ENCODE data around the gene IGFBP5.

IGFBP5 gene

DNA sequence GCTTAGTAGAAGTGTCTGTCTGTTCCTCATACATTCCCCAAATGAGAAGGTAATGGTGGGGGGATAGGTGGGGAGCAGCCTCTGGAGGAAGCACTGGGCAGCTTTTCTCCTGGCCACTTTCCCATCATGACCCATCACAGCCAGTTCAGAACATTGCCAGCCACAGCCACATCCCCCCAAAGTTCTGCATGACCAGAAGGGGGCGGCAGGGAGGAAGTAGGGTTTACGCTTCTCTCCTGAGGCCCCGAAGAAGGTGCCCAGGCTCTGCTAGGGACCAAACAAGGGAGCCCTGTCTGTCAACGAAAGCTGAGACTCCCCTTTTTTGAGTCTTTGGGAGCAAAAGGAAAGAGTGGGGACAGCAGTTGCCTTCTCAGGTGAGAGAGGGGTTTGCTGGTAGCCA, 7.7 kb downstream of the IGFBP5 start:
- DNase-seq (ENCODE audit: low read depth) = no peak

DNA sequence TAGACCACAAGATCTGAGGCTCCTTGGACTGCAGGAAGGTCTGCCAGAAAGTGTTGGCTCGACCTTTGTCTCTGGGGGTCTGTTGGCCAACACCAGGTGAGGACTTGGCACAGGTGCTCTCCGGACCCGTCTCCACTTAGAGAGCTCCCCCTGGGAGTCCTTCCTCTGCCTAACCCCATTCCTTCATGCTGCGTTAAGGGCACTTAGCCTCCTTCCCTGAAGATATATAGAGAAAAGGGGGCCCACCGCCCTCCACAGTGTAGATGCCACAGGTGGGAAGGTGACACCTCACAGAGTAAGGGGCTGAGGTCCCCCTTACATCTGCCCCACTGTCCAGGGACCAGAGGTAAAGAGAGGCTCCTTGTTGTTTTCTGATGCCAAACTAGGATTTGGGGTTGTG, 8.2 kb downstream of the IGFBP5 start:
- no peak for DNase-seq (ENCODE audit: low read depth)

DNA sequence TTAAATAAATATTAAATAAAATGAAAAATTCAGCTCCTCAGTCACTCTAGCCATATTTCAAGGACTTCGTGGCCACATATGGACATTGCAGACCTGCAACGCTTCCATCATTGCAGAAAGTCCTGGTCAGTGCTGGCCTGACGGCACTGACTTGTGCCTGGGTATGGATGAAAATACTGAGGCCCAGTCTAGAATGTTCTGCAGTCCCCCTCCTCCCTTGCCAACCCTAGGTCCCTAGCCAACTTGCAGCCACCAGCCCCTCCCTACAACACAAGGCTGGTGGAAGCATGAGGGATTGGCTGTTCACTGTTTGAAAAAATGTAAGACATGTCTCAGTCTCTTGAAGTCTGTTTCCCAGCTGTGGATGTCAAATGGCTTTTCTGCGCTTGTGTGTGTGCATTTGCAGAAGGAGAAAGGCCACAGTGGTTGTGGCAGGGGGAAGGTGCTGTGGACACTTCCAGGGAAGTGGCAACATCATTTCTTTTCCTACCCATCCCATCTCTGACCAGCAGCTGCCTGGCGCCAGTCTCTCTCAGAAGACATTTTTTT, 9.9 kb downstream of the IGFBP5 start:
- no peak for DNase-seq (ENCODE audit: low read depth)

DNA sequence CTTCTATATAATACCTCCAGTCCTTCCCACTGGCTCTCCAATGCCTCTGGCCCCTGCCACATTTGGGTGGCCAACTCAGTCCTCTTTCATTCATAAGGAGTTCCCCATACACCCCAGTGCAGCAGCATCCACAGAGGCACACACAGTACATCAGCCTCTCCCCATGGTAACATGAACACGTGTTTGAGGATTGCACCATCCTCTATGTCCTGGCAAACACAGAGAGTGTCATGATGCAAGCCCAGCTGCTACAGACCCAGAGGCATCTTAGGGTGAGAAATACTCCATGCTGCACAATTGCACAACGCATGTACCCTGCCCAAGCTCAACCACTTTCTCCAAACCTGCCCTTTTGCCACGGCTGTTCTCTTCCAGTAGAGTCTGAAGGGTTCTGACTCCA, 11.5 kb downstream of the IGFBP5 start:
- DNase-seq (ENCODE audit: low read depth) = no peak

DNA sequence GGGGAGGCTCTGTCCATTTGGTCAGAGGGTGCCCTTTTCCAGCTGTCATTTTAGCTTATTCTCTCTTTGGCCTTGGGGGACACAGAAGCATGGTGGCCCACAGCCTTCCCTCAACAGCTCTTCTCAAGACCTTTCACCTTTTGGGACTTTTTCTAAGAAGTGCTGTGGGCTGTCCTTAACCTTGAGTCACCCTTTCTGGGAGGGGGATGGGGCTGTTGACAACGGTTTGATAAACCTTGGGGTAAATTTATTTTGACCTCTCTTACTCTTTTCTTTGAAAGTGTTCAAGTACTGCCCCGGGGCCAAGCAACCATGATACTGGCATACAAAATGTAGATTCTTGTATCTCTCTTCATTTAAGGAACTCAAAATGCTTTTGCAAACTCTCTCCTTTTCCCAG, 13.7 kb downstream of the IGFBP5 start:
- no peak for DNase-seq (ENCODE audit: low read depth)

DNA sequence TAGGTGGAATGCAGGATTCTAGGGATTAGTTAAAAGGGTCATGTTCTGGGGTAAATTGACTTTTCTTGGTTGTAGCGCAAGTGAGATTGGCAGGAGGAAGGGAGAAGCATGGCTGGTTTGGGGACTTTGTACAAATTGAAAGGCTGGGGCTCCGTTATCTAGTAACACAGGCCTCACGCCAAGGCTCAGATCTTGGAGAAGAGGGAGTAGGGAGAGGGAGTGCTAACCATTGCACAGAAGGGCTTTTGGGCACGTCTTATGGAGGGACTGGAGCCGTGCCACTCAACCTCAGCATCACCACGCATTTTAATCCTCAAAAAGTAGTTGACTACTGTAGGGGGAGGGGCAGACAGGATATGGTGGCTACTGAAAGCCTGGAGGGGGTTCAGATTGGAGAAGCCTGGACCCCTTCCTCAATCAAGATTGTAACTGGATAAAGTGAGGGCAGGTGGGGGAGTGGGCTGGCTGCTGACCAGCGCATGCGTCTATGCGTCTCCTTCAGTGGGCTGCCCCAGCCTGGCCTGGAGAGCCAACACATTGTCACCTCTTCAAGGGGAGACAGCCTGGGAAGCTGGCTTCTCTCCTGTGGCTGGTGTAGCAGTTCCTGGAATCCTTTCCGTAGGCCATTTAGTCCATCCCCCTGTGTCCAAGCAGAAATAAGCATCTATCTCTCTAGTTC, 14.3 kb downstream of the IGFBP5 start:
- no peak for DNase-seq (ENCODE audit: low read depth)

DNA sequence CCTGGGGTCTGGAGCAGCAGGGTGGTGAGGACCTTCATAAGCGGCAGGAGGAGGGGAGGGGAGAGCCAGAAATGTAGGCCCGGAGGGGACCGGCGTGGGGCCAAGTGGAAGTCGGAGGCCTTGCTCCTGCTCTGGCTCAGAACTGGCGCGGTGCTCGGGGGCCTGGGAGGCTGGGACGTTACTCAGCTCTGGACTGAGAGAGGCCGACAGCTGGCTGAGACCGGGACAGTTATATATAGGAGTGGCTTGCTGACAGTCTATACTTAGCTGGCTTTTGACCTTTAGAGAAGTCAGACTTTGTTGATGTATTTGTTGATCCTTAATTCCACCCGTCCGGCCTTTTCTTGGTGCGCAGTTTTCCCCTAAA, 15.7 kb downstream of the IGFBP5 start:
- DNase-seq (ENCODE audit: low read depth) = no peak

DNA sequence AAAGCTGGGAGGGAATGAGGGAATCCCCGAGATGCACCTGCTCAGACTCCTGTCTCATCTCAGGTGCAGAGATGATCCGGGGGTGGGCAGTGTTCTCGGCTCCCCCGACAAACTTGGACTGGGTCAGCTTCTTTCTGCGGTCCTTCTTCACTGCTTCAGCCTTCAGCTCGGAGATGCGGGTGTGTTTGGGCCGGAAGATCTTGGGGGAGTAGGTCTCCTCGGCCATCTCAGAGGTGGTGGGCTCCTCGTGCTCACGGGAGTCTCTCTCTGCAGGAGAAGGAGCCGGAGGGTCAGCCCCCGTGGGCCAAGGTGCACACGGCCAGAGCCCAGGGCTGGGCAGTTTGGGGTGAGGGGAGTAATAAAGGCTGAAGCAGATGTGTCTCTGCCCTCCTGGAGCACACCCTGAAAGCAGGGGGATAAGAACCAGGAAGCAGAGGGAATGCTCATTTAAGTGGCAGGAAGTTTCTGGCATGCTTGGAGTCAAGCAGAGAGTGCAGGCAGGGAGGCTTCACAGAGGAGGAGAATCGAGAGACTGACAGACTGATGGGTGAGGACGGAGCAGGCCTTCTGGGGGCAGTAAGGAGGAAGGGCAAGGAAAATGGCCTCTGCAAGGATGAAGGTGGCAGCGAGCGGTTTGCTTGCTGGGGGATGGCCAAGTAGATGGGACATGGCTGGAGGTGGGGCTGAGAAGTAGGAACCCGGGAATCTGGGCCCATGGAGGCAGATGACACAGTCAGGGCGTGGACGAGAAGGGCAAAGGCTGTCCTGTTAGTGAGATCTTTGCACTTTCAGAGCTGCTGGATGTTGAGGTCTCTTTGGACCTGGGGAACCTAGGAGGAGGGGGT, 16.3 kb downstream of the IGFBP5 start:
- DNase-seq (ENCODE audit: low read depth) = no peak

DNA sequence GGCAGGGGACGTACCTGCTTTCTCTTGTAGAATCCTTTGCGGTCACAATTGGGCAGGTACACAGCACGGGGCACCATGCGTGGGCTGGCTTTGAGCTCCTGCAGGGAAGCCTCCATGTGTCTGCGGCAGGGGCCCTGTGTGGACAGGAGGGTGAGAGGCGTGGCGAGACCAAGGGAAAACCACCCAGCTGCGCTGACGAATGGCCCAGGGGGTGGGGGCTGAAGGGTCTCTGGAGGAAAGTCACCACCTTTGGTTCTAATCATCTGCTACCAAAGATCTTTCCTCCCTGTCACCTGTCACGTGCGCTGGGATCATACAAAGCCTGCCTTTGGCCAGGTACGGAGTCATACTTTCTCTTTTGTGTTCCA, 17.3 kb downstream of the IGFBP5 start:
- no peak for DNase-seq (ENCODE audit: low read depth)

DNA sequence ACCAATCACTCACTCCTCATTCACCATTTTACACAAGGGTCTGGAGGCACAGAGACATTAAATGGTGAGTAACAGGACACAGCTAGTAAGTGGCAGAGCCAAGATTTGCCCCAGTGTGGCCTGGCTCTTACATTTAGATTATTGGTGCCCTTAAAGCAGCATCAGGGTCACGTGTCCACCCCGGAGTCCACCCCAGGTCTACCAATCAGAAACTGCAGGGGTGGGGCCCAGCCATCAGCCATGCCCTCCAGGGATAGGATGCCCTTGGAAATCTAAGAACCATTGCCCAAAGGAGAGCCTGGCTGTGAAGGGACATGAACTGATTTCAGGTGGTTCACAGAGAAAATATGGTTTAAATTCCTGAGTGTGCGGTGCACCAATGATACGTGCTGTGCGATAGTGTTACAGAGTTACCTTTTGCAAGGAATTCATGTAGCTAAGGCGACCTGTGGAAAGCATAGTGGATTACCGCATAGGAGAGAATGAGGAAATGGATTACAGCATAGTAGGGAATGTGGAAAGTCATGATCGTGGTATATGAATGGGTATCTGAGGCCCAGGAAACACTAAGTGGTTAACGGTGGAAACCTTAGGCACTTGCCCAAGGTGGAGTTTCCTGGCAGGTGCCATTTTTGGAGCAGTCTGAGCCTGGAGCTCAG, 17.8 kb downstream of the IGFBP5 start:
- no peak for DNase-seq (ENCODE audit: low read depth)

DNA sequence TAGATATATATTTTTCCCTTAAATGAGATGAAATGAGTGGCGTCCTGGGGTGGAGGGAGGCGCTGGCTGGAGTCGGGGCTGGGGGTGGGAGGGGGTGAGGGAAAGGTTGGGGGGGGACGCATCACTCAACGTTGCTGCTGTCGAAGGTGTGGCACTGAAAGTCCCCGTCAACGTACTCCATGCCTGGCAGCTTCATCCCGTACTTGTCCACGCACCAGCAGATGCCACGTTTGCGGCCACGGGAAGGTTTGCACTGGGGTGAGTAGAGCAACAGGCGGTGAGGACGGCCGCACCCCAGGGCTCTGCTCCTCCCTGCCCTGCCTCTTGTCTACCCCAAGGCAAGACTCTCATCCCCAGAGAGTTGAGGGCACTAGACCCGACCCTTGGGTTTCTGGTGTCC, 18.7 kb downstream of the IGFBP5 start:
- no peak for DNase-seq (ENCODE audit: low read depth)

DNA sequence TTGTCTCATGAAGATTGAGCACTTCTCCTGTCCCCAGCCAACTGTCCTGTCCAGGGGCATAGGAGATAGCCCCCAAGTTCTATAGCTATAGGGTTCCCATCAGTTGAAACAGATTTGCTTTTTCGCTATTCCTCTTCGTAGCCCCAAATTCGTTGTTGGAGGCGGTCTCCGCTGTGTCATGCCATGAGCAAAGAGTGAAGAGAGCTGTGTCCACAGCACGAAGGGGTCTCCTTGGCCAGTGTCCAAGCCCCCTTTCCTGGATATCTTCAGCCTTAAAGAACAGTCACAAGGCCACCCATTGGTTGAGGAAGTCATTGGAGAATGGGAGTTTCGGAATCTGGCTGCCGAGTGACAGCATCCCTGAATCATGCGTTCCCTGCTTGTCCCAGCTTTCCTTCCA, 21.0 kb downstream of the IGFBP5 start:
- DNase-seq (ENCODE audit: low read depth) = no peak

DNA sequence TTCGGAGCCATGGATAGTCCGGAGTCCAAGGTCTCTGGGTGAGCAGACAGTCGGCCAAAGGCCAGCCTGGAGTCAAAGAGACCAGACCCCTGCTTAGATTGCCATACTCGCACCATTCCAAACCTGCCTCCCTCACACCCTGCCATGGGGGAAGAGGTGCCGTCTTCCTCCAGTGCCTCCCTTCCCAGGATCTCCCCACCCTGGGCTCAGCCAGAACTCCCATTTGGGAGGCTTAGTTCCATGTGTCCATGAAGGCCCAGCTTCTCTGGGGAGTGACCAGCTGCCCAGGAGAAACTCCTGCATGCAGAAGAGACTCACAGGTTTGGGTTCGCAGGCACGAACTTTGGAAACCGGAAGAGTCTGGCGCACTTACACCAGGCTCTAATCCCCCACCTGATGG, 21.7 kb downstream of the IGFBP5 start:
- no peak for DNase-seq (ENCODE audit: low read depth)

DNA sequence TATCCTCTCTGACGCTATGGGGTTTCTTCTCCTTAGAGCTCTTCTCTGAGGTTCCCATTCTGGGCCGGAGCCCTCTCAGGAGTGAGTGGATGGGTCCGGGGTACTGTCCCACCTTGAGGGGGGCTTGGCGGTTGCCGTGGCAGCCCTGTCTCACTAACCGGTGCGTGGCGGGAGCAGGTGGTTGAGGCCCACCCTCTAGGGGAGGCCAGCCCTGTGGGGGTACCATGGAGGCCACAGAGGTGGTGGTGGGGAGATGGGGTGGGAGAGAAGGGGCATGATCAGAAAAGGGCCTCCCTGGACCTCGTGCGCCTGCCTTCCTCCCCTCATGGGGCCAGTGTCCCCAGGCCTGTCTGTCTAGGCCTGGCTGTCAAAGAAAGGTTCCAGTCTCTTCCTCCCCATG, 22.3 kb downstream of the IGFBP5 start:
- DNase-seq (ENCODE audit: low read depth) = no peak

DNA sequence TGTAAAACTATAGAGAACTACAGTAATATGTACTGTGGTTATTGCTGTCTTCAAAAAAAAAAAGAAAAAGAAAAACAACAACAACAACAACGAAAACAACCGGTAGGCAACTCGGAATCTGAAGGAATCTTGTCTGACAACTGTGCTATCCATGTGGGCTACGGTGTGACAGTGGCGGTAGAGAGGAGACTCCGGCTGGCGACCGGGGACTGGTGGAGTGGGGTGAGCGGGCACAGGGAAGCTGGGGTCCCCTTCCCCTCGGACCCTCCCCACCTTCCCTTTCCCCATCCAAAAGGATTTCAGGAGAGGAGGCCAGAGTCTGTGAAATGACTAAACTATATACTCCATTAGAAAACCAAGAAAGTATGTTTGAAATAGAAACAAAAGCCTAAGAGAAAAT, 22.9 kb downstream of the IGFBP5 start:
- no peak for DNase-seq (ENCODE audit: low read depth)

DNA sequence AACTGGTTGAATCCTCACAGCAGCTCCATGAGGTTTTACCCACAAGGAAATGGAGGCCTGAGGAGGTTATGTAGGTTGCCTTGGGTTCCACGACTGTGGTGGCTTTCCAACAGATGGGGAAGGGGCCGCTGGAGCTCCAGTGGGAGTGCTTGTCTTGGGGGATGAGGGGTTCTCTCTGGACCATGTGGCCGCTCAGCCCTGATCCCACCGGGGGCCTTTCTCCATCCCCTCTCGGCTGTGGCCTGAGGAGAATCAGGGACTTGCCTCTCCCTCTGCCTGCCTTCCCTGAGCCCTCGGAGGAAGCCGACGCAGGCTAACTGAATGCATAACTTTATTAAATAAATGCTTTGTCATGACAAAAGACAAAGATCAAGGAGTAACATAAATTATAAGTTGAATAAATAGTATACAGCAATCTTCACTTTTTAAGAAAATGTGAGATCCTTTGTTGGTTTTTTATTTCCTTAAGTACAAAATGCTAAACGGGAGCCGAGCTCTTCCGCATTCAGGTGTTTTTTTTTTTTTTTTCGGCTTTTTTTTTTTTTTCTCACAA, 23.5 kb downstream of the IGFBP5 start:
- DNase-seq (ENCODE audit: low read depth) = no peak

DNA sequence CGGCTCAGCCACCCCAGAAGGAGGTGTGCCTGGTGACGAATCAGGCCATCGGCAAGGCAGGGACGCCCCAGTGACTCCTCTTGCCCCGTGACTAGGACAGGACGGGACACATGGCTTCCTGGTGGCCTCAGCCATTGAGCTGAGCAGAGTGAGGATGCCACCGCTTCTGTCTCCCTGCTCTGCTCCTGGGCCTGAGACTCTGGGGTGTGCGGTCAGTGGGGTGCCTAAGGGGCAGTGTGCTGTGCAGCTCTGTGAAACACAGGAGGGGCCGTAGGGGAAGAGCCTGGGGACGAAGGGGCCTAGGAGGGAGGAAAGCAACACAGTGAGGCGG, 24.3 kb downstream of the IGFBP5 start:
- no peak for DNase-seq (ENCODE audit: low read depth)

DNA sequence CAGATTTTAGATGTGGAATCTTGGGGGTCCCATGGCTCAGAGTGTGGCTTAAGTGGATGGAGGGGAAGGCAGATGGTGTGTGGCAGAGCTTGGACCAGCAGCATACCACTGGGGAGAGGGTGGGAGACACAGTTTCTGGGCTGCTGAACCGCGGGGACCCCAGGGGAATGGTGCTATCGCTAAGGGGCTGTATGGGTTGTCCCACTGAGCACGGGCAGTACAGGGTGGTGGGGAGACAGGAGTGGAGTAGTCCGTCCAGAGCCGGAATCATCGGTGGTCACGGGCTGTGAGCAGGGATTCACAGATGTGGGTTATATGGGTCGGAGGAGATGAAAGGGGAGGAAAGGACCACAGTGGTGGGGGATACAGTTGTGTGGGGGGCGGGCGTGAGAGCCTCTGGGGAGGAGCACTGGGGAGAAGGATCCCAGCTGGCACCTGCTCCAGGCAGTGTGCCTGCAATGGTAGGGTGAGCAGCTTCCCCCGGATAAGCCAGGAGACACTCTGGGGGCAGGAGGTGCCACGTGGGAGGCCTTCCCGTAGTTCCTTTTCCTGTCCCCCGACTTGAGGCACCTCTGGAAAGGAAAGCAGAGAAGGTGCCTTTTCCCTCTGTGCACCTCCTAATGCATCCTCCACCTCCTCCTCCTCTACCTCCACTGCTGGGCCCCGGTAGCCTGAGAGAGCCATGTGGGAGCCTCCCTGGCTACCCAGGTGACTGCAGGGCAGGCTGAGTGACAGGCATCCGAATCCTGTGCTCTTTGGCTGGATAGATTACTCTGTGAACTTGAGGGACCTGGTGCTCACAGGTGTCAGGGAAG, 24.9 kb downstream of the IGFBP5 start:
- DNase-seq (ENCODE audit: low read depth) = no peak

DNA sequence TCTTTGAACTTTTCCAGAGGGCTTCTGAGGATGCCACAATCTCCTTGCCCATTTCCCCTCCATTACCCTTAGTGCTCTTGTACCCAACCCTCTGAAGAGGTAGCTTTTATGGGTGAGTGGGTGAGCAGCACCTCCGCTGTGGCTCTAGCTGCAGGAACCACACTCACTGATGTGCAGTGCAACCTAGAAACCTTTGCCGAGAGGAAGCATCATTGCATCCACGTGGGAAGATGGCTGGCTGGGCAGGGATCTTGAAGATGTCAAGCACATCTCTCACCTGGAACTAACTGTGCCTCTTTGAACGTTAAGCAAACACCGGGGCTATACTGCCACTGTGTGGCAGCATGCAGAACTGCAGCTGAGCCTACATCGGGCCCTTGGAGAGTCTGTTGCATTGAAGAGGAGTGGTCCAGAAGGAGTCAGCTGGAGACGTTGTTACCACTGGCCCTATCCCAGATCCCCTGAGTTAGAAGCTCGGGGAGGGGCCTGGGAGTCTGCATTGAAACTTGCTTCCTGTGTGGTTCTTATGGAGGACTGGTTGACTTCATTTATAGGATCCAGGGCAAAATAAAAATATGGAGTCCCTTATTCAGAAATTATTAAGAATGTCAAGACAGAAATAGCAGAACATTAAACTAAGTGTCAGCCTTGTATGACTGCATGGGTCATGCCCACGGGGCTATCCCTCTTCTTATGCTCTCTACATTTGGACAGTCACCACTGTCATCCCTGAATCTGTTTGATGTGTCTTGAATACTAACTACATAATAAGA, 28.7 kb downstream of the IGFBP5 start:
- DNase-seq (ENCODE audit: low read depth) = peak; percentile 12

DNA sequence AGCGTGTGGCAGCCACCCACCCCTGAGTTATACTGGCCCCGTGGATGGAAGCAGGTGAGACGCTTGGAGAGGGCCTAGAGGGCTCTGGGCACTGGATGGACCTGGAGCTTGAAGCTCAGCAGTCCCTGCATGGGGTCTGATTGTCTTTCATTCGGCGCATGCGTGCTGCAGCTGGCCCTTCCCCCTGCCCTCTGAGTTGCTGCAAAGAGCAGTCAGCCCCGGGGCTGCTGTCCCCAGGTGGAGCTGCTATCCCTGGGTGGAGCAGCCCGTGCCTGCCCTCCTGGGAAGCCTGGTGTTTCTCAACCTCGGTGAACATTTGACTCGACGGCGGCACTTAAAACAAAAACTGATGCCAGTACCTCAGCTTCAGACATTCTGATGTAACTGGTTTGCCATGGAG, 29.6 kb downstream of the IGFBP5 start:
- no peak for DNase-seq (ENCODE audit: low read depth)

DNA sequence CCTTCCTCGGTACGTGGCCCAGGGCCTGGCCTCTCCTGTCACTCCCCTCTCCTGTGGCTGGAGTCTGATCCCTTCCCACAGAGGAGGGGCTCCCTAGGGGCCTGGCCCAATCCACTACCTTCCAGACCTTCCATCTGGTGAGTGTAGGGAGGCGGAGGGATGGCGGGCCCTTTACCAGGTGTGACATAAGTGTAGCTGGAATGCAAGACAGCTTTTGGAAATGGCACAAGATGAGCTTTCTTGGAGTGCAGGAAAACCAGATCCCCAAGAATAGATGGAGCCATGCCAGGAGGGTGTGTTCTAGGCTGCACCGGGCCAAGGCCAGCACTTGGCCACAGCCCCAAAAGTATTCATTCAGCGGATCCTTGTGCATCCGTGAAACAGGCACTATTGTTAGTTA, 30.1 kb downstream of the IGFBP5 start:
- no peak for DNase-seq (ENCODE audit: low read depth)

Measured in HS-27A (cell line).